Stimulated activated CD8-positive, alpha-beta memory T cell treated with anti-CD3 and anti-CD28 coated beads, Interleukin-15, amount 100 ng/mL, for 24 hours (primary cell): ENCODE measurements around the gene STK39.

Experiments used
- DNase-seq: peaks from one replicate; pipeline ENCODE4 v3.0.0-alpha.2; 2020; ENCODE audit warnings: low read depth

The STK39 gene

GRCh38 chr2:168003876-168004275, 243.5 kb downstream of the STK39 start:
- no peak for DNase-seq

- DNase-seq: no peak
Measured at GRCh38 chr2:168002021-168002553, 245.3 kb downstream of the STK39 start.

DNA sequence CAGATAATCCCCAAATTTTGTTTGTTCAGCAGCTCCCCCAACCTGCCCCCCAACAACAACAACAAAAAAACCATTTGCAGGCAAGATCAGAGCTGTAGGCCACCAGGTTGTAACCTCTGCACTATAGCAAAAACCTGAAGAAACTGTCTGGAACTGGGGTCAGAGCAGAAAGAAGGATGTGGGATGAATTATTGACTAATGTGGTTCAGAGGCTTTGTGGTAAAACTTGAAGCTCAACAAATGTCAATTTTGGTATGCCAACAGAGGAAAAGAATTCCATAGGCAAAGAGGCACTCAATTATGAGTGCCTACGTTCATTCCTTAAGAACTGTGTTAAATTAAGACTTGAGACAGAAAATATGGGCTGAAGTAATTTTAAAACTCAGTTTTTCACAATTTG, 255.1 kb downstream of the STK39 start:
- no peak for DNase-seq

GRCh38 chr2:167990062-167990461, 257.3 kb downstream of the STK39 start:
- no peak for DNase-seq

DNA sequence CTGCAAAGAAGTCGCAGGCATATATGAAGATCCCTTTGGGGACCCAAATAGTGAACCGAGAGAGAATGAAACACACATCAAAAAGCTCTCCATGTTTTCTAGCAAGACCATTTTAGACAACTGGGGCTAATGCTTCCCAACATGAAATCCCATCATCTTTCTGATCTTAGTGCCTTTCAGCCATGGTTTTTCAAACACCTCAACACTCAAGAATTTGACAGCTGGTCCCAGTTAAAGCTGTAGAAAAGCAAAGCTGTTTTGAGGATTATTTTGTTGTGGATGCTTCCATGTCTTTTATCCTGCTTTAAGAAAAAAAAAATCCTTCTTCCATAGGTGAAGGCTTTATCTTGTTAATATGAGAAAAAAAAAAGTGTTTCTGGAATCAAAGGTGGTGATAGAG, 259.1 kb downstream of the STK39 start:
- DNase-seq: no peak

GRCh38 chr2:167987558-167987957, 259.8 kb downstream of the STK39 start:
- DNase-seq: no peak

GRCh38 chr2:167987026-167987425, 260.4 kb downstream of the STK39 start:
- no peak for DNase-seq

- DNase-seq: no peak
Measured at GRCh38 chr2:167986223-167986622, 261.2 kb downstream of the STK39 start.

DNA sequence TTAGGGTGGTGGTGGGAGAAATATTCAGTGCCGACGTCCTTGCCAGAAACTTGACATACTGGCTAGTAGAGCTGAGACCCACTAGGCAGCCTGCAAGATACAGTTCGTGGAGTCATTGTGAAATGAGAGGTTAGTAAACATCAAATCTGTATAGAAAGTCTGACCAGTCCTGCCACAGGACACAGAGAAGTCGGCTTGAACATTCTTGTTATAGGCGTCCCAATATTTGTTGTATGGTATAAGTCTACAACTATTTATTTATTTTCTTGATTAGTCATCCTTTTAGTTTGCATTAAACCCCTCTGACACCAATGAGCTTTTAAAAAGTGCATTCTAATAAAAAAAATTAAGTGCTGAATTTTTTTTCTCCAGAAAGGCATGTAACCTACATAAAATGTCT, 265.4 kb downstream of the STK39 start:
- no peak for DNase-seq

DNA sequence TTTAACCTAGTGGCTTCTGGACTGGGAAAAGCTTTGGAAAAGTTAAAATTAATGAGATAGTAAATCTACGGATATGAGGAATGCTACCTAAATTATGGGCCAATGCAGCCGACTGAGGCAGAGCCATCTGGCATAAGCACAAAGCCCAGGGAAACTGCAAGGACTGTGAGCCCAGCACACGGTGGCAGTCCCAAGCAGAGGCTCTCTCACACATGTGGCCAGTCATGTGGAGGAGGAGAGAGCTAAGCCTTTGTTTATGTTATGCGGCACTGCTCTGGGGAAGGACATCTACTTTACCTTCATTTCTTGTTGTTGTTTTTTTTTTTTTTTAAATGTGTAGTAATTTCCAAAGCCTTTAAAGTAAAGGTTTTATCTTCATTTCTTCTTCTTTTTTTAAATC, 267.0 kb downstream of the STK39 start:
- no peak for DNase-seq

GRCh38 chr2:167972746-167973145, 274.6 kb downstream of the STK39 start:
- no peak for DNase-seq

- DNase-seq: no peak
Measured at GRCh38 chr2:167972020-167972419, 275.4 kb downstream of the STK39 start.

GRCh38 chr2:167966937-167967913, 280.2 kb downstream of the STK39 start:
- no peak for DNase-seq

- DNase-seq: no peak
Measured at GRCh38 chr2:167965907-167966761, 281.3 kb downstream of the STK39 start.

DNA sequence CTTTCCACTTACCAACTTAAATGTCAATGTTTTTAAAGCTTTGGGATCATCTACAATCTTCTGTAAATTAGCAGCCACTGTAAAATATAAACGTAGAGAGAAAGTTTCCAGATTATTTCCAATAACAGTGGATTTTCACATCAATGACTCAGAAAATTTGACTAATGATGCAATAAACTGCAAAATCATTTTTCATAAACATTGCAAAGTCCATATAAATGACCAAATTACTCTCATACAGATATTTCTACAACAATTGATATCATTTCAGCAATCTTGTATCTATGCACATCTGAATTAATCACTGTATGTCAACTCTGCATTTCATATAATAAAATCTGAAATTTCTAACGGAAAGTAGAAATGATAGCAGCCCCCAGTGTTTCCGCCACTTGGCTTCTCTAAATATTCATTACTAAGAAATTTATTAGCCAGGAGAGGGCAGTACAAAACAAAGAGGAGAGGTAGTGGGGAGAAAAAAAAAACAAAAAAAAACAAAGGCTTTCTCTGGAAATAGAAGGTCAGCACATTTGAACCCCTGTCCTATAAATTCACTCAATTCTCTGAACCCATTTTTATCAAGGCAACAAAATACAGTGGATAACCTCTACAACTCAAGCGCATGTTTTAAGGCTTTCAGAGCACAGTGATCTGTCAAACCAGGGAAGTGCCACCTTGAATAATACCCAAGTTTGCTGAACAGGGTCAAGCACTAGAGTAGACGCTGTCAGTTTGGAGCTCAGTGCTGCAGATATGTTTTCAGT, 282.6 kb downstream of the STK39 start:
- no peak for DNase-seq

GRCh38 chr2:167963899-167964649, 283.3 kb downstream of the STK39 start:
- no peak for DNase-seq

- no peak for DNase-seq
Measured at GRCh38 chr2:167962436-167963226, 284.8 kb downstream of the STK39 start.

GRCh38 chr2:167961536-167962048, 285.8 kb downstream of the STK39 start:
- no peak for DNase-seq

DNA sequence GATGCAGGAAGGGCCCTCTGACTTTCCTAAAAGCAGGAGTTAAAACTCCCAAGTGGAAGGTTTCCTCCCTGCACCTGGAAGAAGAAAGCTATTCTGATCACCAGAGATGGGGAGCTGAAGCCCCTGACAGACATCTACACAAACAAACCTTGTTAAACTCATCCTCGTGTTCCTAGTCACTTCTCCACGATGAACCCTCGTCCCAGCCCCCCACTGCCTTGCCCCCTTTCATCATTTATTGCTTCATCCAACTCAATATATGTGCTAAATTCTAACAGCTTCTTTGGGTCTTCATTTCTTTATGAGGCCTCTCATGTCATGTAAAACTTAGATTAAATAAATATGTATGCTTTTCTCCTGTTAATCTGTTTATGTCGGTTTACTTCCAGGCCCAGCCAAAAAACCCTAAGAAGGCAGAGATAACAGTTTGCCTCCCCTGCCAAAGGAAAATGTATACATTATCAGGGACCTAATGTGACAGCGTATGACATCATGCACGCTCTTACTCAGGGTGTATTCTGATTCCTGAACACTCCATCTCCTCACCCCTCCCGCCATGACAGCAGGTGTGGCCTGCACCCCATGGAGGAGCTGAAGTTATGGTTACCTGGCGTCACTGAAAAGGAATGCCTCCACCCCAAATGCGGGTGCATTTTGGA, 287.2 kb downstream of the STK39 start:
- no peak for DNase-seq

GRCh38 chr2:167957662-167958061, 289.7 kb downstream of the STK39 start:
- no peak for DNase-seq
